ENCODE data around the gene BTBD16.

BTBD16 gene

DNA sequence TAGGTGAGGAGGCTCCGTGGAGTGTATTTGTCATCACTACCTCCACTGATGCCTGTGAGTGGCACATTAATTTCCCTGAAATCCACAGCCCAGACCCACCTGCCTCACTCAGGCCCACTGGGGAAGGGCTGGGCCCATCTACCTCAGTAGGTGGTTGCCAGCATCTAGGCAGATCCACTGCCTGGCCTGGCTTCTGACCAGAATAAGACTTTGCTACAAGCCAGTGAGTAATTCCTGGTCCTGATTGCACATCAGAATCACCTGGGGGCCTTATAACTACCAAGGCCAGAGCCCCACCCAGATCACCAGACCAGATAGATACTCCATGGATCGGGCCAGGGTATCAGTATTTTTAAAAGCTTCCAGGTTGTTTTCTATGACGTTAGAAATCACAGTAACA lies 65.9 kb downstream of the BTBD16 start:
- no peak for TF ChIP-seq CTCF (IDR thresholded peaks at IDR 0.05; ENCODE audit: low read depth, low read length, missing control alignments)
- no peak overlapping the region for H3K4me3 ChIP-seq (replicated peaks; ENCODE audit: low read depth, low read length)
- DNase-seq (ENCODE audit: extremely low read depth, low read depth), result no peak

GRCh38 chr10:122338609-122339441 lies 67.7 kb downstream of the BTBD16 start:
- TF ChIP-seq CTCF (IDR thresholded peaks at IDR 0.05; ENCODE audit: low read depth, low read length, missing control alignments), result no peak
- DNase-seq (ENCODE audit: extremely low read depth, low read depth), result no peak
- H3K4me3 ChIP-seq (replicated peaks; ENCODE audit: low read depth, low read length), result no peak overlapping the region

- TF ChIP-seq CTCF (IDR thresholded peaks at IDR 0.05; ENCODE audit: low read depth, low read length, missing control alignments), result no peak
- no peak for DNase-seq (ENCODE audit: extremely low read depth, low read depth)
- no peak overlapping the region for H3K4me3 ChIP-seq (replicated peaks; ENCODE audit: low read depth, low read length)
These were observed 70.2 kb downstream of the BTBD16 start for GRCh38 chr10:122341141-122341810.

- DNase-seq (ENCODE audit: extremely low read depth, low read depth), result peak; percentile 47
- TF ChIP-seq CTCF (IDR thresholded peaks at IDR 0.05; ENCODE audit: low read depth, low read length, missing control alignments), result peak; percentile 82
- H3K4me3 ChIP-seq (replicated peaks; ENCODE audit: low read depth, low read length), result no peak overlapping the region
These were observed 71.4 kb downstream of the BTBD16 start for GRCh38 chr10:122342293-122343134.

- H3K4me3 ChIP-seq (replicated peaks; ENCODE audit: low read depth, low read length), result no peak overlapping the region
- no peak for DNase-seq (ENCODE audit: extremely low read depth, low read depth)
- TF ChIP-seq CTCF (IDR thresholded peaks at IDR 0.05; ENCODE audit: low read depth, low read length, missing control alignments), result no peak
These were observed 72.2 kb downstream of the BTBD16 start for GRCh38 chr10:122343135-122343800.

DNA sequence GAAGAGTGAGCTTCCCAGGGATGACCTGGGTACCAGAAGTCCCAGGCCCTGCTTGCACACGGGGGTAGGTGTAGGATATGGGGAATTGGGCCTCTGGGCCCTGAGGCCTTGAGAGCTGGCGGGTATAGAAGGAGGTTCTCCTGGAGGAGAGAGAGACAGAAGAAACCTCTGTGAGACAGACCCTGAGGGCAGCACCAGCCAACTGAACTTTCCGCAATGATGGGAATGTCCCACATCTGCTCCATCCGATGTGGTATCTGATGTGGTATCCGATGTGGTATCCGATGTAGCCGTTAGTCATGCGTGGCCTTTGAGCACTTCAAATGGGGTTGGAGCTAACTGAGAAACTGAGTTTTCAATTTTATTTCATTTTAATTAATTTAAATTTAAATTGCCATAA lies 72.8 kb downstream of the BTBD16 start:
- DNase-seq (ENCODE audit: extremely low read depth, low read depth), result no peak
- TF ChIP-seq CTCF (IDR thresholded peaks at IDR 0.05; ENCODE audit: low read depth, low read length, missing control alignments), result no peak
- no peak overlapping the region for H3K4me3 ChIP-seq (replicated peaks; ENCODE audit: low read depth, low read length)

Data from HFF-Myc (cell line).